Measurements from ENCODE around the gene LRRC3C.

DNA sequence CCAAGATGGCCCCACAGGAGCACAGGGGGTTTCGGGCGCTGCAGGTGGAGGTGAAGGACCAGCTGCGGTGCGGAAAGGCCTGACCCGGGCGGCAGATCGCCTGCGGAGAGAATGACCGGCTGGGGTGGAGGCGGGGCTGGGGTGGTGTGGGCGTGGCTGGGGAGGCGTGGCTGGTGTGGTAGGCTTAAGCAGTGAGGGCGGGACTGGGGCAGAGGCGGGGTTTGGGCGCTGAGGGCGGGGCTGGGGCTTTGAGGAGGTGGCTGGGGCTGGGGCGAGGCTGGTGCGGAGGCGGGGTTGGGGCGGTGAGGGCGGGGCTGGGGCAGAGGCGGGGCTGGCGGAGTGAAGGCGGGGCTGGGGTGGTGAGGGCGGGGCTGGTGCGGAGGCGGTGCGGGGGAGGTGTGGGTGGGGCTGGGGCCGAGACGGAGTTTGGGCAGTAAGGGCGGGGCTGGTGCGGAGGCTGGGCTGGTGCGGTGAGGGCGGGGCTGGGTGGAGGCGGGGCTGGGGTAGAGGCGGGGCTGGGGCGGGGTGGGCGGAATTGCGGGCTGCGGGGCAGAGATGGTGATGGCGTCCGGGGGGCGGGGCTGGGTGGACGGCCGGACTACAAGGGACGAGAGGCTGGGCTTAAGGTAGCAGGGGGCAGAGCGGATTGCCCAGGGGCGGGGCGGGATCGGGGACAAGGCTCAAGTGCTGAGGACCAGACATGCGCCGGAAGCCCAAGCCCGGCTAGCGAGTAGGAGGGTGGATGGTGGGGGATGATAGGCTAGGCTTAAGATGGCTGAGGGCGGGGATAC lies 25.3 kb downstream of the LRRC3C start:
- TF ChIP-seq EZH2 (IDR thresholded peaks at IDR 0.05; ENCODE audit: insufficient read depth, poor library complexity, severe bottlenecking) (no peak), EZH2phosphoT487 (IDR thresholded peaks at IDR 0.05; ENCODE audit: insufficient read depth, low read depth) (no peak)

Measured in GM23248 (cell line).